G401.6 (cell line): ENCODE results near the gene FAM170B.

Source experiments
- FAIRE-seq: peaks from 2 replicates; lab custom pipeline; 2012; peaks lifted over from hg19 to GRCh38; lab: Jason Lieb, UNC

The FAM170B gene

GRCh38 chr10:49103761-49104160 lies 30.1 kb downstream of the FAM170B start:
- FAIRE-seq, result no peak

GRCh38 chr10:49099046-49099445 lies 34.8 kb downstream of the FAM170B start:
- no peak for FAIRE-seq

- FAIRE-seq, result no peak
Observed at GRCh38 chr10:49096890-49097445, 36.9 kb downstream of the FAM170B start.

- no peak for FAIRE-seq
Observed at GRCh38 chr10:49094646-49095045, 39.2 kb downstream of the FAM170B start.

DNA sequence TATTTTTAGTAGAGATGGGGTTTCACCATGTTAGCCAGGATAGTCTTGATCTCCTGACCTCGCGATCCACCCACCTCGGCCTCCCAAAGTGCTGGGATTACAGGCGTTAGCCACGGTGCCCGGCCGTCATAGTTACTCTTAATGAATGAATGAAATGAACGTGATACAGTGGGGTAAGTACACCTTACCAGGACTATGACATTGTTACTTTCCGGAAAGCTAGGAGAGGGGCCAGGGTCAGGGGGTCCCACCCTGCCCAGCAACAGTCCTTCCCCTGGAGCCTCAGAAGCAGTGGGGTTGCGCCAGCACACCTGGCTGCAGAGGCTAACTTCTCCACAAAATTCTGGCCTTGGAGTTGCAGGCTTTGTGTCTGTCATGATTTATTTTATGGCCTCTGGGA lies 39.9 kb downstream of the FAM170B start:
- no peak for FAIRE-seq

GRCh38 chr10:49092477-49092876 lies 41.3 kb downstream of the FAM170B start:
- FAIRE-seq, result no peak

DNA sequence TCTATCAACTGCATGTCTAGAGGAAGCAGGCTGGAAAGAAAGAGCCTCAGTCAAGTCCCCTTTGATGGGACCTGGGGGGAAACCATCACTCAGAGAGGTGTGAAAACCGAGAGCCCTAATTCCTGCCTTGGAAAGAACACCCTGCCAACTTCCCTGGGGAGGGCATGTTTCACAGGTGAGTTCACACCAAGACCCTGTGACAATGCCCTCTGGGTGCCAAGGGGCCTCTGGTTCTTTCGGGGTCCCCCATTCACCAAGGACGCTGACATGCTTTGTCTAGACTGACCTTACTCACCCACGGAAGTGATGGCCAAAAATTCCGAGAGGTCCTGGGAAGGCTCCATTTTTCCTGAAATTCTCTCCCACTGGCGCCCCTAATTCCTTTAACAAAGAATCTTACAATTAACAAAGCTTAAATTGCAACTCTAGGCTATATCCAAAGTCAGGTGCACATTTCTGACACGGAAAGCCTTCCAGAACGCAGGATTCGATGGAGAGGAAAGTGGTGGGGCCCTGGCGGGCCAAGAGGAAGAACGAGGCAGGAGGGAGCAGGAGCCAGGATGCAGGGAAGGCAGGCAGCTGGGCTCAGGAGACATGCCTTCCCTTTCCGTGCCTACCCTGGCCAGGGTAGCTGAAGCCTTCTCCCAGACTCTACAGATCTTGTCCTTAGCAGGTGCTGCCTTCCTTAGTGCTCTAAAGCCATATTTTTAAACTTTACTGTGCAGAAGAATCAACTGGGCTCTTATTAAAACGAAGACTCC lies 42.2 kb downstream of the FAM170B start:
- no peak for FAIRE-seq

GRCh38 chr10:49090696-49091380 lies 43.0 kb downstream of the FAM170B start:
- no peak for FAIRE-seq

DNA sequence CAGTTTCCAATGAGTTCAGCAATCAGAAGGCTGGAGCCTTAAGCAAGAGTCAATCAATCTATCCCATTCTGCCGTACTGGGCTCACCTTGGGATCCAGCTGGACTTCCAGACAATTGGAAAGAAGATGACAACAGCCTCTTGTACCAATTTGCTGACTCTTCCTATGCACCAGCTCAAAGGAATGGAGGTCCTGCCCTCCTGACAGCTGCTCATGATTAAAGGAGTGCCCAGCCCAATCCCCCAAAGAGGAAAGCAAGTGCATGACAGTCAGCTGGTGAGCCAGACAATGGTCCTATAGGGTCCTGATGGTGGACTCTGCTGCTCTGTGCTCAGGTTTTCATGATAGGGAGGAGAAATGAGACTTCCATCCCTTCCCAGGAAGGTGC lies 43.6 kb downstream of the FAM170B start:
- FAIRE-seq, result no peak

- FAIRE-seq, result no peak
Observed at GRCh38 chr10:49089557-49090188, 44.1 kb downstream of the FAM170B start.

DNA sequence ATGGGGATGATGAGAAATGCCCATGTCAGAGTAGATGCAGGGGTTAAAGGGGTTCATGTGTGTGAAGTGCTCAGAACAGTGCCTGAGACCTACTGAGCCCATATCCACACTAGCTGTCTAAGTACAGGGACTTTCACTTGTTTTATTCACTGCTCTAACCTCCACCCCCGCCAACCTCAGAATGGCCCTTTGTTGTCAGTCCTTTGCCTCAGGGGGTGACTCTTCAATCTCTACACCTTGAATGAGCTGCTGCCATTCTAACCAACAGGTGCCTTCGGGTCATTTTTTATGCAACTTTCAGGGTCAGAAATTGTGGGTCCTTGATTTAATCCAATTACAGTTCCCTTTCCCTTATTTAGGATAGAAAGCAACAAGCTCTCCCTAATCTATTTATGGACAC lies 44.7 kb downstream of the FAM170B start:
- FAIRE-seq, result no peak

DNA sequence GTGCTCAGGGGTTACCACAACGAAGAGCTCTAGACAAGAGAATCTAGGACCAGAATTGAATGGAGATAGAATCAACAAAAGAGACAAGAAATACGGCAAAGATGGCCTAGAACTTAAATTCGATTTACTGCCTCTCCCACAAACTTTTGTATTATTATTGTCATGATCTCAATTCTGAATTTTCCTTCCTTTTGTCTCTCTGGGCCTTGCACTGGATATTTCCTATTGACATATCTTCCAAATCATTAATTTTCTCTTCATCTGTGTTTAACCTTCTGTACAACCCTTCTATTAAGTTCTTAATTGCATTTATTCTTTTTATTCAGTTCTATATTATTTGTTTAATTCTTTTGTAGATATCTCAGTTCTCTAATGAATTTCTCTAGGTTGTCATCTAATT lies 46.9 kb downstream of the FAM170B start:
- FAIRE-seq, result no peak

- no peak for FAIRE-seq
Observed at GRCh38 chr10:49083261-49083660, 50.6 kb downstream of the FAM170B start.

DNA sequence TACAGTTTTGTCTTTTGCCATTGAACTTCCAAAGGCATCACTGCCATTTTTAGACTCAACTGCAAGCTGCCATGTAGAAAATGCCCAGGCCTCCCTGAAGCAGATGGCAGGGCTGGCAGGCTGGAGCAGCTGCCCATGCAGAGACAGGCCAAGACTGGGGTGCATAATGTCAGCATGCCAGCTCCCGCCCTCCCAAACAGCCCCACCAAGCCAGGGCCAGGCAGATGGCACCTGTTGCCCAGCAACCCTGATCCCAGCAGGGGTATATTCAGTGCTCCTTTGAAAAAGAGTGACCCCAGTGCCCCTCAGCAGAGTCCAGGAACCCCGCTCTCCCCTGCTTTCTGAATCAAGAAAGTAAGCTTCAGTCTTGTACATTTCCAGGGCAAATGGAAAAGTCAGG lies 51.1 kb downstream of the FAM170B start:
- FAIRE-seq, result no peak

DNA sequence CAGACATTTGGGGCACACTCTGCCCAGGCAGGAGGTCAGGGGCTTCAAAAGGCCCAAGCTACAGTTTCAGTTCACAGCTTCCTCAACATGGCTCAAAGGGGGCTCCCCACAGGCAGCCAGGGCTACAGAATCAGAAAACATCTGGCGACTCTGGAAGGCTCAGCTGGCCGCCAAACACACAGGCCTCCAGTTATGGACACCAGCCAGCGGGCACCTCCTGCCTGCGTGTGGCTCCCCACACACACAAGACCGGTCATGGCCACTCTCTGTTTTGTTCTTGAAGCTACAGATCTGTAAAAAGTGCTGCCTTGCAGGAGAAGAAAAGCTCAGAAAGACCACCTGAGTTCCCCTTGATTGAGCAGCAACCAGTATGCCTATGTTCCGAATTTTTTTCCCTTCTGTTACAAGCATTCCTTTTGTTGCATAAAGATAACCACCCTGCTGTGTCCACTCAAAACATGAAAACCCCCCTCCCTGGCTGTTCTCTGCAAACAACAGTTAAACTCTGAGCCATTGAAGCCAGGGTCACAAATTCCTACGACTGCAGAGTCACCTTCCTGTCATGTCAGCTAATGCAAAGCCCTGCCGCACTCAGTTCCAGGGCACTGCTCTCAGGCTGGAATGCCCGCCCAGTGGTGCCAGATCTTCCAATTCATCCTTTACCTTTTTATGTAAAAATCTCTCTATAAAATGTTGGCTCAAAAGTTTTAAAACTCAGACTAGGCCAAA lies 52.1 kb downstream of the FAM170B start:
- no peak for FAIRE-seq
